Measurements from ENCODE around the gene TNNT1. TPM values are rescaled to one million over a fixed set of nuclear protein-coding genes. Genes with fewer than 3 reads are reported as not detected.

TNNT1 gene
- total RNA-seq: 1 to 10 TPM in 2 of 4 donors, not detected in 2; 1.6 to 4.1 TPM

GRCh38 chr19:55149078-55150003 is at the start of gene TNNT1:
Gene TNNT1, minus strand, starts transcription at chr19:55149206. Its CDS starts 2,049 bp downstream, at chr19:55147157.
- no peak for DNase-seq
- in situ Hi-C loops (cut with MboI; ENCODE audit: low pct_ligation_motif_present in 1 of 4, low pct_unique_long_range_greater_than_20kb in 1 of 4, low sequenced_read_pairs in 3 of 4) (loop anchor here in 3 of 4 donors (10.0 kb wide), 2 partner anchors 275 to 355 kb away; no protein-coding TSS in a partner anchor), intact Hi-C loops (cut with DNase I; ENCODE audit: low total_unique reads) (loop anchor here (10.0 kb wide), 1 partner anchor 355 kb away; no protein-coding TSS in a partner anchor)
- WGBS, 2 donors (ENCODE audit: low coverage in 1 of 2): 22 to 24% methylated on average over 8 to 17 of the region's 18 CpGs
- no peak within 1 kb of the TSS for H3K27ac ChIP-seq
- no peak for TF ChIP-seq CTCF (IDR thresholded peaks at IDR 0.05)
- no peak for TF ChIP-seq POLR2A (IDR thresholded peaks at IDR 0.05)
- TF ChIP-seq EP300 (IDR thresholded peaks at IDR 0.05; ENCODE audit: low read depth): no peak
- TF ChIP-seq POLR2AphosphoS5 (IDR thresholded peaks at IDR 0.05): no peak
- peaks cover 77% of the 10 kb centered on the region for H3K27me3 ChIP-seq
- peaks cover 0 to 13% (median 11%) of the 10 kb centered on the region in 4 donors for H3K4me1 ChIP-seq
- H3K36me3 ChIP-seq: no peaks in the 10 kb centered on the region
- no peaks in the 10 kb centered on the region for H3K9me3 ChIP-seq
- no peak within 1 kb of the TSS for H3K4me3 ChIP-seq

- 72% methylated on average over 5 of the region's 5 CpGs; no CpG with 5 or more reads in 1 of the 2 donors for WGBS, 2 donors (ENCODE audit: low coverage in 1 of 2)
- intact Hi-C loops (cut with DNase I; ENCODE audit: low total_unique reads): no loop called here
These were observed 49.6 kb upstream of the TNNT1 start for GRCh38 chr19:55198651-55199050.

GRCh38 chr19:55197528-55197927 is 48.5 kb upstream of the TNNT1 start:
- intact Hi-C loops (cut with DNase I; ENCODE audit: low total_unique reads): no loop called here
- 64 to 91% methylated on average over 3 to 4 of the region's 4 CpGs for WGBS, 2 donors (ENCODE audit: low coverage in 1 of 2)
- no peak overlapping the region for H3K27ac ChIP-seq
- H3K9me3 ChIP-seq: no peaks in the 10 kb centered on the region
- no peaks in the 10 kb centered on the region for H3K27me3 ChIP-seq
- DNase-seq: no peak
- in situ Hi-C loops (cut with MboI; ENCODE audit: low pct_ligation_motif_present in 1 of 4, low pct_unique_long_range_greater_than_20kb in 1 of 4, low sequenced_read_pairs in 3 of 4): no loop called here
- no peaks in the 10 kb centered on the region for H3K36me3 ChIP-seq
- no peaks in the 10 kb centered on the region for H3K4me1 ChIP-seq
- TF ChIP-seq CTCF (IDR thresholded peaks at IDR 0.05): no peak
- no peak overlapping the region for H3K4me3 ChIP-seq

More at GRCh38 chr19:55198651-55199050, 49.6 kb upstream of the TNNT1 start:
- DNase-seq: no peak
- in situ Hi-C loops (cut with MboI; ENCODE audit: low pct_ligation_motif_present in 1 of 4, low pct_unique_long_range_greater_than_20kb in 1 of 4, low sequenced_read_pairs in 3 of 4): no loop called here
- Histone ChIP-seq H3K27me3 (no peaks in the 10 kb centered on the region), H3K27ac (no peak overlapping the region), H3K9me3 (no peaks in the 10 kb centered on the region), H3K4me1 (no peaks in the 10 kb centered on the region), H3K36me3 (peaks cover 0 to 4% (median 0%) of the 10 kb centered on the region in 4 donors), H3K4me3 (no peak overlapping the region)
- no peak for TF ChIP-seq POLR2AphosphoS5 (IDR thresholded peaks at IDR 0.05)
- no peak for TF ChIP-seq CTCF (IDR thresholded peaks at IDR 0.05)
- no peak for TF ChIP-seq POLR2A (IDR thresholded peaks at IDR 0.05)
- no peak for TF ChIP-seq EP300 (IDR thresholded peaks at IDR 0.05; ENCODE audit: low read depth)

GRCh38 chr19:55196803-55197202 is 47.8 kb upstream of the TNNT1 start:
- Histone ChIP-seq H3K4me1 (no peaks in the 10 kb centered on the region), H3K27me3 (no peaks in the 10 kb centered on the region), H3K4me3 (no peak overlapping the region), H3K36me3 (no peaks in the 10 kb centered on the region), H3K9me3 (no peaks in the 10 kb centered on the region), H3K27ac (no peak overlapping the region)
- no peak for TF ChIP-seq POLR2AphosphoS5 (IDR thresholded peaks at IDR 0.05)
- TF ChIP-seq EP300 (IDR thresholded peaks at IDR 0.05; ENCODE audit: low read depth): no peak
- TF ChIP-seq POLR2A (IDR thresholded peaks at IDR 0.05): no peak
- no peak for TF ChIP-seq CTCF (IDR thresholded peaks at IDR 0.05)
- 90% methylated on average over 10 of the region's 10 CpGs; no CpG with 5 or more reads in 1 of the 2 donors for WGBS, 2 donors (ENCODE audit: low coverage in 1 of 2)
- in situ Hi-C loops (cut with MboI; ENCODE audit: low pct_ligation_motif_present in 1 of 4, low pct_unique_long_range_greater_than_20kb in 1 of 4, low sequenced_read_pairs in 3 of 4) (no loop called here), intact Hi-C loops (cut with DNase I; ENCODE audit: low total_unique reads) (no loop called here)
- no peak for DNase-seq

Measured in transverse colon (tissue), 4 donors.